ENCODE measurements around the gene RBM23. TPM values are rescaled to one million over a fixed set of nuclear protein-coding genes. Genes with fewer than 3 reads are reported as not detected.

Gene RBM23
- polyA plus RNA-seq, 1 donor from 2014 or later: 83.7 TPM

GRCh38 chr14:22887990-22888378 lies 31.0 kb downstream of the RBM23 start:
- no peaks in the 10 kb centered on the region for H3K9me2 ChIP-seq (ENCODE audit: insufficient read depth, low read length)
- peaks cover 8% of the 10 kb centered on the region for H3F3A ChIP-seq (ENCODE audit: insufficient read depth, low read length, poor library complexity, severe bottlenecking)
- H3K9ac ChIP-seq (ENCODE audit: low read length): peak overlapping the region; percentile 1
- H3K79me2 ChIP-seq (replicated peaks; ENCODE audit: insufficient read depth, low read length): peaks cover 29% of the 10 kb centered on the region
- H3K27me3 ChIP-seq (ENCODE audit: insufficient read depth, low read depth, low read length): no peaks in the 10 kb centered on the region
- no peak overlapping the region for H2AFZ ChIP-seq (ENCODE audit: low read depth, low read length)
- H3K27ac ChIP-seq (ENCODE audit: low read length): peak overlapping the region; percentile 6
- no peak overlapping the region for H3K4me2 ChIP-seq (ENCODE audit: low read length)
- no peak for TF ChIP-seq MXI1 (conservative IDR thresholded peaks at IDR 0.05; ENCODE audit: poor library complexity, severe bottlenecking)
- no peak for TF ChIP-seq TAF1 (IDR thresholded peaks at IDR 0.05; ENCODE audit: low read depth)
- H3K9me3 ChIP-seq (ENCODE audit: low read length): no peaks in the 10 kb centered on the region
- H3K4me3 ChIP-seq (ENCODE audit: low read length): peak overlapping the region; percentile 90
- no peaks in the 10 kb centered on the region for H4K20me1 ChIP-seq (ENCODE audit: insufficient read depth)
- H3K36me3 ChIP-seq (ENCODE audit: insufficient read depth, low read length): no peaks in the 10 kb centered on the region

GRCh38 chr14:22887260-22887989 lies 31.5 kb downstream of the RBM23 start:
- Histone ChIP-seq H3K79me2 (replicated peaks; ENCODE audit: insufficient read depth, low read length) (peaks cover 29% of the 10 kb centered on the region), H4K20me1 (ENCODE audit: insufficient read depth) (no peaks in the 10 kb centered on the region), H3K4me2 (ENCODE audit: low read length) (peak overlapping the region; percentile 45), H3K9me2 (ENCODE audit: insufficient read depth, low read length) (no peaks in the 10 kb centered on the region), H2AFZ (ENCODE audit: low read depth, low read length) (no peak overlapping the region), H3K9me3 (ENCODE audit: low read length) (no peaks in the 10 kb centered on the region), H3K9ac (ENCODE audit: low read length) (peak overlapping the region; percentile 59), H3K4me3 (ENCODE audit: low read length) (peak overlapping the region; percentile 90), H3K36me3 (ENCODE audit: insufficient read depth, low read length) (no peaks in the 10 kb centered on the region), H3K27ac (ENCODE audit: low read length) (peak overlapping the region; percentile 58), H3K27me3 (ENCODE audit: insufficient read depth, low read depth, low read length) (no peaks in the 10 kb centered on the region), H3F3A (ENCODE audit: insufficient read depth, low read length, poor library complexity, severe bottlenecking) (peaks cover 8% of the 10 kb centered on the region)
- no peak for TF ChIP-seq RAD21 (conservative IDR thresholded peaks at IDR 0.05)
- no peak for TF ChIP-seq POLR2AphosphoS5 (IDR thresholded peaks at IDR 0.05)
- TF ChIP-seq EP300 (conservative IDR thresholded peaks at IDR 0.05; ENCODE audit: poor library complexity, severe bottlenecking): no peak
- no peak for TF ChIP-seq MXI1 (conservative IDR thresholded peaks at IDR 0.05; ENCODE audit: poor library complexity, severe bottlenecking)
- TF ChIP-seq SMC3 (conservative IDR thresholded peaks at IDR 0.05; ENCODE audit: poor library complexity): no peak
- TF ChIP-seq EZH2 (IDR thresholded peaks at IDR 0.05; ENCODE audit: borderline replicate concordance, insufficient read depth, low read length, poor library complexity, severe bottlenecking): no peak
- TF ChIP-seq, protein P1, sequence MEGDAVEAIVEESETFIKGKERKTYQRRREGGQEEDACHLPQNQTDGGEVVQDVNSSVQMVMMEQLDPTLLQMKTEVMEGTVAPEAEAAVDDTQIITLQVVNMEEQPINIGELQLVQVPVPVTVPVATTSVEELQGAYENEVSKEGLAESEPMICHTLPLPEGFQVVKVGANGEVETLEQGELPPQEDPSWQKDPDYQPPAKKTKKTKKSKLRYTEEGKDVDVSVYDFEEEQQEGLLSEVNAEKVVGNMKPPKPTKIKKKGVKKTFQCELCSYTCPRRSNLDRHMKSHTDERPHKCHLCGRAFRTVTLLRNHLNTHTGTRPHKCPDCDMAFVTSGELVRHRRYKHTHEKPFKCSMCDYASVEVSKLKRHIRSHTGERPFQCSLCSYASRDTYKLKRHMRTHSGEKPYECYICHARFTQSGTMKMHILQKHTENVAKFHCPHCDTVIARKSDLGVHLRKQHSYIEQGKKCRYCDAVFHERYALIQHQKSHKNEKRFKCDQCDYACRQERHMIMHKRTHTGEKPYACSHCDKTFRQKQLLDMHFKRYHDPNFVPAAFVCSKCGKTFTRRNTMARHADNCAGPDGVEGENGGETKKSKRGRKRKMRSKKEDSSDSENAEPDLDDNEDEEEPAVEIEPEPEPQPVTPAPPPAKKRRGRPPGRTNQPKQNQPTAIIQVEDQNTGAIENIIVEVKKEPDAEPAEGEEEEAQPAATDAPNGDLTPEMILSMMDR (IDR thresholded peaks at IDR 0.05; ENCODE audit: poor library complexity, severe bottlenecking): no peak
- no peak for TF ChIP-seq TAF1 (IDR thresholded peaks at IDR 0.05; ENCODE audit: low read depth)
- TF ChIP-seq REST (IDR thresholded peaks at IDR 0.05; ENCODE audit: borderline replicate concordance): no peak
